ENCODE results near the gene DNA2. TPM values are rescaled to one million over a fixed set of nuclear protein-coding genes. Genes with fewer than 3 reads are reported as not detected.

Gene DNA2
- total RNA-seq, 1 experiment from 2014 or later = 20.9 TPM

- intact Hi-C loops (cut with micrococcal nuclease) = no loop called here
- ATAC-seq = no peak
- H3K9ac ChIP-seq (ENCODE audit: low read length) = no peak overlapping the region
- peaks cover 7% of the 10 kb centered on the region; the same call in 1 of the 2 replicates for H3K79me2 ChIP-seq (ENCODE audit: insufficient read depth, low read length)
- H3K4me1 ChIP-seq (ENCODE audit: control insufficient read depth in 1 of 2, insufficient read depth in 2 of 2, low read length in 2 of 2) = no peaks in the 10 kb centered on the region
- RAD21 ChIA-PET (ENCODE audit: low non-redundant PET in 1 of 2, low total read pairs in 2 of 2, uncharacterized antibody in 2 of 2, unreplicated experiment in 2 of 2) = no interaction called here
- H3K27ac ChIP-seq (ENCODE audit: low read depth, low read length) = no peak overlapping the region
- H3K9me2 ChIP-seq (ENCODE audit: insufficient read depth) = no peaks in the 10 kb centered on the region
- peaks cover 14 to 21% of the 10 kb centered on the region in 2 experiments; a peak in 2 of 4 replicates for H3K36me3 ChIP-seq (ENCODE audit: control insufficient read depth in 1 of 2, insufficient read depth in 2 of 2, low read length in 2 of 2)
- H3K4me3 ChIP-seq (replicated peaks in 1 of 2; ENCODE audit: low read depth in 1 of 2, low read length in 2 of 2) = no peak overlapping the region
- BruUV-seq (replicated peaks) = no TSS peak
- no peaks in the 10 kb centered on the region for H3K27me3 ChIP-seq (ENCODE audit: insufficient read depth, low read length)
- H3K4me2 ChIP-seq (ENCODE audit: low read length) = no peak overlapping the region
- H3K9me3 ChIP-seq (ENCODE audit: control insufficient read depth in 1 of 2, insufficient read depth in 1 of 2, low read depth in 1 of 2, low read length in 2 of 2) = no peaks in the 10 kb centered on the region
- H2AFZ ChIP-seq (ENCODE audit: low read depth, low read length, poor library complexity, severe bottlenecking) = no peak overlapping the region
- CTCF ChIA-PET = no interaction called here
- DNase-seq (ENCODE audit: low read depth, low spot score) = no peak
- POLR2A ChIA-PET = no interaction called here
- H4K20me1 ChIP-seq (ENCODE audit: insufficient read depth) = no peaks in the 10 kb centered on the region
- TF ChIP-seq, protein P1, sequence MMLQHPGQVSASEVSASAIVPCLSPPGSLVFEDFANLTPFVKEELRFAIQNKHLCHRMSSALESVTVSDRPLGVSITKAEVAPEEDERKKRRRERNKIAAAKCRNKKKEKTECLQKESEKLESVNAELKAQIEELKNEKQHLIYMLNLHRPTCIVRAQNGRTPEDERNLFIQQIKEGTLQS (IDR thresholded peaks at IDR 0.05) = no peak
- TF ChIP-seq POLR2A (IDR thresholded peaks at IDR 0.05; ENCODE audit: borderline replicate concordance, extremely low read depth, insufficient read depth, insufficient read length) (no peak), MAX (IDR thresholded peaks at IDR 0.05) (no peak)
- TF ChIP-seq, protein P2, sequence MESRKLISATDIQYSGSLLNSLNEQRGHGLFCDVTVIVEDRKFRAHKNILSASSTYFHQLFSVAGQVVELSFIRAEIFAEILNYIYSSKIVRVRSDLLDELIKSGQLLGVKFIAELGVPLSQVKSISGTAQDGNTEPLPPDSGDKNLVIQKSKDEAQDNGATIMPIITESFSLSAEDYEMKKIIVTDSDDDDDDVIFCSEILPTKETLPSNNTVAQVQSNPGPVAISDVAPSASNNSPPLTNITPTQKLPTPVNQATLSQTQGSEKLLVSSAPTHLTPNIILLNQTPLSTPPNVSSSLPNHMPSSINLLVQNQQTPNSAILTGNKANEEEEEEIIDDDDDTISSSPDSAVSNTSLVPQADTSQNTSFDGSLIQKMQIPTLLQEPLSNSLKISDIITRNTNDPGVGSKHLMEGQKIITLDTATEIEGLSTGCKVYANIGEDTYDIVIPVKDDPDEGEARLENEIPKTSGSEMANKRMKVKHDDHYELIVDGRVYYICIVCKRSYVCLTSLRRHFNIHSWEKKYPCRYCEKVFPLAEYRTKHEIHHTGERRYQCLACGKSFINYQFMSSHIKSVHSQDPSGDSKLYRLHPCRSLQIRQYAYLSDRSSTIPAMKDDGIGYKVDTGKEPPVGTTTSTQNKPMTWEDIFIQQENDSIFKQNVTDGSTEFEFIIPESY (IDR thresholded peaks at IDR 0.05; ENCODE audit: extremely low read depth, insufficient replicate concordance, low read length) = no peak
Observed at GRCh38 chr10:68424454-68425014, 47.2 kb downstream of the DNA2 start.

- CTCF ChIA-PET = no interaction called here
- H3K27me3 ChIP-seq (ENCODE audit: insufficient read depth, low read length) = no peaks in the 10 kb centered on the region
- intact Hi-C loops (cut with micrococcal nuclease) = no loop called here
- no TSS peak for BruUV-seq (replicated peaks)
- H2AFZ ChIP-seq (ENCODE audit: low read depth, low read length, poor library complexity, severe bottlenecking) = no peak overlapping the region
- H3K9me3 ChIP-seq (ENCODE audit: control insufficient read depth in 1 of 2, insufficient read depth in 1 of 2, low read depth in 1 of 2, low read length in 2 of 2) = no peaks in the 10 kb centered on the region
- H3K9me2 ChIP-seq (ENCODE audit: insufficient read depth) = no peaks in the 10 kb centered on the region
- no peaks in the 10 kb centered on the region for H3K4me1 ChIP-seq (ENCODE audit: control insufficient read depth in 1 of 2, insufficient read depth in 2 of 2, low read length in 2 of 2)
- no peak overlapping the region for H3K4me3 ChIP-seq (replicated peaks in 1 of 2; ENCODE audit: low read depth in 1 of 2, low read length in 2 of 2)
- RAD21 ChIA-PET (ENCODE audit: low non-redundant PET in 1 of 2, low total read pairs in 2 of 2, uncharacterized antibody in 2 of 2, unreplicated experiment in 2 of 2) = no interaction called here
- peaks cover 12 to 23% of the 10 kb centered on the region in 2 experiments; a peak in 2 of 4 replicates for H3K36me3 ChIP-seq (ENCODE audit: control insufficient read depth in 1 of 2, insufficient read depth in 2 of 2, low read length in 2 of 2)
- no peak overlapping the region for H3K27ac ChIP-seq (ENCODE audit: low read depth, low read length)
- TF ChIP-seq YY1 (IDR thresholded peaks at IDR 0.05; ENCODE audit: extremely low read depth, insufficient replicate concordance, low read depth, low read length) = no peak
- no peak for TF ChIP-seq POLR2AphosphoS5 (IDR thresholded peaks at IDR 0.05; ENCODE audit: low read depth, low read length)
- TF ChIP-seq ZNF274 (IDR thresholded peaks at IDR 0.05; ENCODE audit: low read depth, low read length) = no peak
- TF ChIP-seq ZFX (IDR thresholded peaks at IDR 0.05) = no peak
- no peak for TF ChIP-seq EGR1 (IDR thresholded peaks at IDR 0.05; ENCODE audit: low read depth)
- TF ChIP-seq EZH2 (IDR thresholded peaks at IDR 0.05) = no peak
- TF ChIP-seq JUND (IDR thresholded peaks at IDR 0.05) = no peak
- TF ChIP-seq TCF7L2 (IDR thresholded peaks at IDR 0.05; ENCODE audit: borderline replicate concordance, extremely low read depth, insufficient read depth, insufficient read length) = no peak
- POLR2A ChIA-PET = no interaction called here
- H4K20me1 ChIP-seq (ENCODE audit: insufficient read depth) = no peaks in the 10 kb centered on the region
- H3K4me2 ChIP-seq (ENCODE audit: low read length) = no peak overlapping the region
- DNase-seq (ENCODE audit: low read depth, low spot score) = no peak
- peaks cover 2% of the 10 kb centered on the region; the same call in 1 of the 2 replicates for H3K79me2 ChIP-seq (ENCODE audit: insufficient read depth, low read length)
- ATAC-seq = no peak
- no peak overlapping the region for H3K9ac ChIP-seq (ENCODE audit: low read length)
Observed at GRCh38 chr10:68423522-68423921, 48.3 kb downstream of the DNA2 start.

All from HCT116 (cell line).